Epithelial cell of proximal tubule (primary cell): ENCODE data around the gene PDZD4. TPM values are rescaled to one million over a fixed set of nuclear protein-coding genes. Genes with fewer than 3 reads are reported as not detected.

ENCODE experiments used
- DNase-seq: peaks from one replicate; pipeline ENCODE4 v3.0.0-alpha.2; 2011; ENCODE audit warnings: low read depth
- H3K4me3 ChIP-seq: 2 replicates; pipeline ENCODE4 v1.5.1; 2011; ENCODE audit warnings: low read depth, mild to moderate bottlenecking, low read length
- CTCF ChIP-seq: conservative IDR thresholded peaks from 2 replicates; pipeline ENCODE4 v1.5.1; 2012; ENCODE audit warnings: low read depth, mild to moderate bottlenecking, low read length
- total RNA-seq: library from RNA; depleted of rRNA; stranded (reverse); fragments of >200 nt; gene quantifications from 2 replicates; pipeline ENCODE4 v1.2.3, GENCODE V29; 2015

The PDZD4 gene
- total RNA-seq, 1 donor from 2014 or later = 0.17 TPM

- no peak for DNase-seq
- no peak overlapping the region for H3K4me3 ChIP-seq
- TF ChIP-seq CTCF = no peak
Measured at GRCh38 chrX:153875391-153876111, 45.2 kb upstream of the PDZD4 start.

GRCh38 chrX:153874366-153875125 lies 44.2 kb upstream of the PDZD4 start:
- no peak for TF ChIP-seq CTCF
- no peak for DNase-seq
- H3K4me3 ChIP-seq = no peak overlapping the region

GRCh38 chrX:153874085-153874365 lies 43.7 kb upstream of the PDZD4 start:
- H3K4me3 ChIP-seq = no peak overlapping the region
- DNase-seq = no peak
- no peak for TF ChIP-seq CTCF

GRCh38 chrX:153873282-153874084 lies 43.1 kb upstream of the PDZD4 start:
- H3K4me3 ChIP-seq = no peak overlapping the region
- no peak for TF ChIP-seq CTCF
- no peak for DNase-seq

GRCh38 chrX:153871946-153872878 lies 41.9 kb upstream of the PDZD4 start:
- no peak for TF ChIP-seq CTCF
- no peak overlapping the region for H3K4me3 ChIP-seq
- DNase-seq = no peak

GRCh38 chrX:153871451-153871850 lies 41.1 kb upstream of the PDZD4 start:
- no peak for TF ChIP-seq CTCF
- no peak overlapping the region for H3K4me3 ChIP-seq
- no peak for DNase-seq
